Skeletal muscle cell (primary cell): ENCODE measurements around the gene ARL17A.
"Not testable (repeated sequence)": the region's sequence is repeated elsewhere in the genome, so short reads cannot be mapped to it uniquely, and the experiment has no call there.

ENCODE experiments used
- DNase-seq: peaks from one replicate; pipeline ENCODE4 v3.0.0-alpha.2; 2010; ENCODE audit warnings: low read depth
- H3K4me3 ChIP-seq: 2 replicates; pipeline ENCODE4 v1.5.1; 2011; ENCODE audit warnings: low read depth, mild to moderate bottlenecking, control low read depth, low read length, moderate library complexity

Gene ARL17A

DNA sequence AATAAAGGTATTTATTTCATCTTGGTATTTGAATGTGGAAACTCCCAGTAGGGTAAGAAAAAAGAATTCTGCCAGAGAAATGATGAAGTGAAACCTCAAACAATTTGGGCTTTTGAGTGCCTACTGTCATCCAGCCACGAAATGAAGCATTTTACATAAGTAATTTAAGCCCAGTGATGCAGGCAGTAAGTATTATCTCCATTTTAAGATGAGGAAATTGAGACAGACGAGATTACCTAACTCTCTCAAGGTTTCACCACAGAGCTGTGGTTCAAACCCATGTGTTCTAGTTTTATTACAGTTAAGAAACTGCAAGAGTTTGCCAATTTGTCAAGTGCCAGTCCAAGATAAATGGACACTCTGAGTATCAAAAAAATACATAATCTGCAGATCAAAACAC is 13.2 kb downstream of the ARL17A start:
- DNase-seq, H3K4me3 ChIP-seq: not testable (repeated sequence)

DNA sequence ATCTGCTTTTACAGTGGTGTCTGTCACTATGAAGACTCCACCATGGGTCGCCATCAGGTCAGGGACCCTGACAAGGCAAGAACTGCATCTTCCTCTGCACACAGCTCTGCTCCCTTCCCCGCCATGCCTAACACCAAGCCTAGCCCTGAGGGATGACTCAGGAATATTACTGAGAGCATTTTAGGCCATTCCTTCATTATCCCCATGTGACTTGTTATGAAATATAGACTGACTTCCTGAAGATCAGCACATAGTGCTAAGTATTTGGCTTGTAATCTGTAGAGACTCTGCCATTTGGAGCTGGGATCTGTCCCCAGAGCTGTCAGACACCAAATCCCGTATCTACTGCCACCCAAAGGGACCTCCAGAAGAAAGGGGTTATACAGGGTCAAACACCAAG is 19.4 kb downstream of the ARL17A start:
- not testable (repeated sequence) for DNase-seq, H3K4me3 ChIP-seq

DNA sequence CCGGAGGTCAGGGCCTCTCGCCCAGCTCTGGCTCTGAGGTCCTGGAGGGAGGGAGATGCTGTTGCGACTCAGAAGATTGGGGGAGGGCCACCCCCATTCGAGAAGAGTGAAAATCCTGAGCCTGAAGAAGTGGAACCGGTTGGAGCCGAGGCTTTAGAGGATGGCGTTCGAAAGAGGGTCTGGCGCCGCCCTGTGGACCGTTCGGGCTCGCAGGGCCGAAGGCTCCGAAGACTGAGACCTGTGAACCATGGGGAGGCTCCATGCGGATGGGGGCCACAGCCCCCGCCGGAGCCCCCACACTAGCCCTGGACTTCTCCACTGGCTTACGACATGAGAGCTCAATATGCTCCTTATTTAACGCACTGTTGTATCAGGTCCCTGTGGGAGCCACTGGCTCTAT is 20.3 kb downstream of the ARL17A start:
- not testable (repeated sequence) for DNase-seq, H3K4me3 ChIP-seq

DNA sequence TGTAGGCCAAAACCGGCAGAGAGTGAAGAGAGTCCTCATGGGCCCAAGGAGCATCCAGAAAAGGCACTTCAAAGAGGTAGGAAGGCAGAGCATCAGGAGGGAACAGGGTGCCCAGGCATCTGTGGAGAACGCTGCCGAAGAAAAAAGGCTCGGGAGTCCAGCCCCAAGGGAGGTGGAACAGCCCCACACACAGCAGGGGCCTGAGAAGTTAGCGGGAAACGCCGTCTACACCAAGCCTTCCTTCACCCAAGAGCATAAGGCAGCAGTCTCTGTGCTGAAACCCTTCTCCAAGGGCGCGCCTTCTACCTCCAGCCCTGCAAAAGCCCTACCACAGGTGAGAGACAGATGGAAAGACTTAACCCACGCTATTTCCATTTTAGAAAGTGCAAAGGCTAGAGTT is 30.9 kb downstream of the ARL17A start:
- not testable (repeated sequence) for DNase-seq, H3K4me3 ChIP-seq

DNA sequence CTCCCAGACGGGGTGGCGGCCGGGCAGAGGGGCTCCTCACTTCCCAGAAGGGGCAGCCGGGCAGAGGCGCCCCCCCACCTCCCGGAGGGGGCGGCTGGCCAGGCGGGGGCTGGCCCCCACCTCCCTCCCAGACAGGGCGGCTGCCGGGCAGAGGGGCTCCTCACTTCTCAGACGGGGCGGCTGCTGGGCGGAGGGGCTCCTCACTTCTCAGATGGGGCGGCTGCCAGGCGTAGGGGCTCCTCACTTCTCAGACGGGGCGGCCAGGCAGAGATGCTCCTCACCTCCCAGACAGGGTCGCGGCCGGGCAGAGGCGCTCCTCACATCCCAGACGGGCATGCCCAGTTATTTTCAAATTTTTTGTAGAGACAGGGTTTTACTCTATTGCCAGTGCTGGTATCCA is 44.8 kb downstream of the ARL17A start:
- not testable (repeated sequence) for DNase-seq

DNA sequence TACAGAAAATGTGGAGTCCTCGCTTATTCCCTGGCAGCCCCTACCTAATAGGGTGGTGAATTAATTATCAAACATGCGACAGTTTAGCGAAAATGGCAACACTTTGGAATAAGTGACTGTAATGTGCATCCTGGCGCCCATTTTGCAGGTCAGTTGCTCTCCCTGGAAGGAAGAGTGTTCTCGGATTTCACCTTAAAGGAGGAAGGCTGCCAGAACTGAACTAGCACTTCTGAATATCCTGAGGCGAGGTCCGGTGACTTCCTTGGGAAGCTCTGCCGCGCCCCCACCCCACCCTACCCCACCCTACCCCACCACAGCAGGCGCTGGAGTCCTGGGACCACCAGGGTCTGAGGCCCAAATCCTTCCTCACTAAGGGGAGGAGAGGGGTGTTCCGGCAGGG is 67.3 kb downstream of the ARL17A start, which contains the start of gene LRRC37A2:
Gene LRRC37A2, plus strand, starts transcription at position 301 of the 400 bp plus-strand sequence. CDS start 245 bp downstream, outside the sequence.
- not testable (repeated sequence) for DNase-seq, H3K4me3 ChIP-seq

More for the DNA sequence above, 44.8 kb downstream of the ARL17A start:
- not testable (repeated sequence) for H3K4me3 ChIP-seq

DNA sequence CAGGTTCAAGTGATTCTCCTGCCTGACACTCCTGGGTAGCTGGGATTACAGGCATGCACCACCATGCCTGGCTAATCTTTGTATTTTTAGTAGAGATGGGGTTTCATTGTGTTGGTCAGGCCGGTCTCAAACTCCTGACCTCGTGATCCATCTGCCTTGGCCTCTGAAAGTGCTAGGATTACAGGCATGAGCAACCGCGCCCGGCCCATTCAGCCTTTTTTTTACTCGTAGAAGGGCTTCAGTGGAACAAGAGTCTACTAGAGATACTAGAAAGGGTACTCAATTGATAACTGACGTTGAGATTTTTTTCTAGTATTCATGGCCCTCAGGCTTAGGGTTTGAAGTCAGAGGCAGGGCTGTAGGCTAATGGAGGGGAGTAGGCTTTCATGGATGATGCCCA is 73.6 kb downstream of the ARL17A start:
- not testable (repeated sequence) for DNase-seq, H3K4me3 ChIP-seq

DNA sequence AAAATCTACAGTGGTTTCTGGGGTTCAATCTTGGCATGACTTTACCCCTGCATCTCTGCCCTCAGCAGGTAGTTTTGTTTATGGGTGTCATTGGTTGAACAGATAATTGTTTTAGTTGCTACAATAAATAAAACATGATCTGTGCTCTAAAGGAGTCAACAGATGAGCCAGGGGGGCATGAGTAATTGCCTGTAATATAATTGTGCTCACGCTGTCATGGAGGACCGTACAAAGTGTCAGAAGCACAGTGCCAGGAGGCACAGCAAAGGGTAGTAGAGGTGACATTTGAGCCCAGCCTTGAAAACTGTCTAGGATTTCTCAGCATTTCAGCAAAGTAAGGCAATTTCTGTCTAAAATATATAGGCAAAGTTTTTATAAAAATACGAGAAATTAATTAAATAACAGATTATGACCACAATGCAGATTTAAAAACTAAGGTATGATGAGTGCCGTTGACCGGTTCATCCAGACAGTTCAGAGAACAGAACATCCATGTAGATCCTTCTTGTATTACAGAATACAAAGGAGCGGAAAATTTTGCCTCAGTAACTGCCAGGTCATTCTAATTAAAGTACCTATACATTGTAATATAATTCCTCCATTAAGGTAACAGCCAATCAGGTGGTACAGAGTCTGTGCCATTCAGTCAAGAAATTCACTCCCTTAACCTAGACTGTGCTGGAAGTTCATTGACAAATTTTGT is 79.9 kb downstream of the ARL17A start:
- not testable (repeated sequence) for DNase-seq, H3K4me3 ChIP-seq

DNA sequence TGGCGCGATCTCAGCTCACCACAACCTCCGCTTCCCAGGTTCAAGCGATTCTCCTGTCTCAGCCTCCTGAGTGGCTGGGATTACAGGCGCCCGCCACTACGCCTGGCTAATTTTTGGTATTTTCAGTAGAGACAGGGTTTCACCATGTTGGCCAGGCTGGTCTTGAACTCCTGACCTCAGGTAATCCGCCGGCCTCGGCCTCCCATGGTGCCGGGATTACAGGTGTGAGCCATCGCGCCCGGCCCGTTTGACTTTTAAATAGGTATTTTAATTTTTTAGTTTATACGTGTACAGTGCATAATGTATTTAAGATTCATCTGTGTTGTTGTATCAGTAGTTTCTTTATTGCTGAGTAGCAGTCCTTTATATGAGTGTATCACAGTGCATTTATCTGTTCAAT is 87.5 kb downstream of the ARL17A start:
- H3K4me3 ChIP-seq, DNase-seq: not testable (repeated sequence)

DNA sequence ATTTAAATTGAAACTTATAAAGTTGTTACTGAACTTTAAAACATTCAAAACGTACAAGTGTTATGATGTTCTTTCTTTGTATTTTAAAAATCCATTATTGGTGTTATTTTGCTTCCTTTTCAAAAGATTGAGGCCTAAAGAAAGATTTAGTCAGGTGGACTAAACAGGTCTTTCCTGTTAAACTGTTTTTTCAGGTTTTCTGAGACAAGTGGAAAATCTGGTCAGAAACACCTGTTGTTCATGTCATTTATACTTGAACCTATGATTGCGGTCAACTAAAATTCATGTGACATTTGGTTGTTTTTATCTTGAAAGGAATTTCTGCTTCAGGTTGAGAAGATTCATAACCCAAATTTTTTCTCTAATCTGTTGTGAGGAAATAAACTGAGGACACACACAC is 98.2 kb downstream of the ARL17A start:
- not testable (repeated sequence) for H3K4me3 ChIP-seq, DNase-seq

DNA sequence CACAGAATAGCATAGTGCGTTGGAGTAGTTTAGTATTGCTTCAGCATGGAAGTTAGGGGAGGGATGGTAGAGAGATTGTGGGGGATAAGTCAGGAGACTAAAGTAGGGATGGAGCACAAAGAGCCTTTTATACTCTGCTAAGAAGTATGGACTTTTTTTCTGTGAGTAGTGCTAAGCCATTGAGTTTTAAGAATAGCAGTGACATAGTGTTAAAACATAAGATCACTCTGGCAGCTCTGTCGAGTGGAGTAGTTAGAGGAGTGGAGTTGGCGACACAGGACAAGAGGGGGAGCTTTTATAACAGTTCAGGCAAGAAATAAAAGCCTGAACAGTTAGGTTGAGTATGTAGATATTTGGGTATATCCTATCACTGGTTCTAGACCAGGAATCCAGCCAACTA is 100.7 kb downstream of the ARL17A start:
- not testable (repeated sequence) for DNase-seq, H3K4me3 ChIP-seq

DNA sequence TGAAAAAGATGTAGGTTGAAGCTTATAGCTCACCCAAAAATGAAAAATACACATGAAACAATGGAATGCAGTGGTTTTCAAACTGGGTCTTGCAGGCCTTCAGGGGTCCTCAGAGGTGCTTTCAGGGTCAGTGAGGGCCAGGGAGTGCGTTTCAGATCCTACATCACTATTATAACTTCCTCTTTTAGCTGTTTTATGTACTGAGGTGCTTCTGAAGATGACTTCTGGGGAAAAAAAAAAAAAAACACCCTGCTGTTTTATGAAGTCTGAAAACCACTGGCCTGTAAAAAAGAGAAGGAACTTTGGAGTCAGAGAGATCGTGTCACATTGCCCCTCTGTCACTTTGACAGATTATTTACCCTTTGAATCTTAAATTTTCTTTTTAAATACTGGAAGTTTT is 103.9 kb downstream of the ARL17A start:
- H3K4me3 ChIP-seq, DNase-seq: not testable (repeated sequence)

DNA sequence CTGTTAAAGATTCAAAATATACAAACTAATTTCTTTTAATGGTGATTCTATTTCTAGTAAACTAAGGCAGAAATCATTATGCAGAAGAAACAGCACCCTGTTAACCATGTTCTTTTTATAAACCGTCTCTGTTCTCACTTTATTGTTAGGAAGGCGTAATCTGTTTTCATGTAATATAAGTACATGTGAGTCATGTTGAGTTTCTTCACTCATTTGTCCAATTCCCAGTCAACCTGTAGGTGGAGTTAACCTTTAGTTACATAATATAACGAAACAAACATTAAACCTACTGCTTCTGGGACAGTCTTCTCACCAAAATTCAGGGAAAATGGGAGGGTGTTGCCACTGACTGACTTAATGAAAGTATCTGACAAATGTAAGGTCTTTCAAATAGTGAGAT is 105.0 kb downstream of the ARL17A start:
- H3K4me3 ChIP-seq, DNase-seq: not testable (repeated sequence)

DNA sequence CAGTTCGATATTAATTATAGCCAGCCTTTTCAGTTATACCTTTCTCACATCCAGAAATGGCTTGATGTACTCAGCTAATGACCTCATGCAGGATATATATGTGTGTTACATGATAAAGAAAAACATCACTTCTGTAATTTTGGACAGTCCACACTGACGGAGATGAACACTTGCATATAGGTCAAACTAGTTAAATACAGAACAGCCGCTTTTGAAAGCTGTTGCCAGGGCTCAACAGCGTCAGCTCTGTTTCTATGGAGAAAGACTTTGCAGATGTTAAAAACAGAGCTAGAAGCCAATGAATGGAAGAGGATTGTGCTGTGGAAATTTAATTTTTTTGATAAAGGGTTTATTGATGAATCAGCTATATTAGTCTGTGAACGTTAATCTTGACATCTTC is 111.9 kb downstream of the ARL17A start:
- not testable (repeated sequence) for DNase-seq, H3K4me3 ChIP-seq
